ENCODE measurements around the gene LRRC41.
"Not testable (repeated sequence)": the region's sequence is repeated elsewhere in the genome, so short reads cannot be mapped to it uniquely, and the experiment has no call there.

LRRC41 gene

GRCh38 chr1:46322191-46322590 is 18.8 kb upstream of the LRRC41 start:
- DNase-seq: not testable (repeated sequence)

GRCh38 chr1:46319960-46320914 is 16.8 kb upstream of the LRRC41 start:
- DNase-seq: not testable (repeated sequence)

GRCh38 chr1:46319301-46319700 is 15.9 kb upstream of the LRRC41 start:
- DNase-seq: not testable (repeated sequence)

GRCh38 chr1:46317323-46317722 is 13.9 kb upstream of the LRRC41 start:
- DNase-seq: no peak

DNA sequence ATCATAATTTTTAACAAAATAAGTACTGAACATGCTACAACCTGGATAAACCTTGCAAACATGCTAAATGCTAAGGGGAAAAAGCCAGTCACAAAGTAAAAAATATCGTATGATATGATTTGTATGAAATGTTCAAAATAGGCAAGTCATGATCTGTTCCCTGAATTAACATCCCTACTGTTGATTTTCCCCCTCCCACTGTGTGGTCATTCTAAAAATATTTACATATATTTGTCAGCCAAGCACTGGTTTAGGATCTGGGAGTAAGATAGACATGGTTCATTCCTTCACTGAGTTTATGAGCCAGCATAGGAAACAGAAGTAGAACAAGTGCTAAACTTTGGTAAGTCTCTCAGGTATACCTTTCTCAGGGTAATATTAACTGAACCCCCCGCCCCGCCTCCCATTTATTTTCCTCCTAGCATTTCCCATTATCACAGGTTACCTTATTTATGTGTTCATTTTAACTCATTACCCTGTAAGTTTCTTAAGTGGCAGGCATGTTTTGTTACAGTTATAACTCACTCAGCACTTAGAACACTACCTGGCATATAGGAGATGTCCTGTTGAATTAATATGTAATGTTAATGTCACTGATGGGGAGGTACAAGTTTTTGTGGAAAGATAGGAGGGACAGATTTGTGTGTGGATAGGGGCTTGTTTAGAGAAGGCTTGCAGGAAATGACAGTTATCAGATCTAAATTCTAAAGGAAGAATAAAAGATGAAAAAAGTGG is 12.4 kb upstream of the LRRC41 start:
- DNase-seq: peak; percentile 23

DNA sequence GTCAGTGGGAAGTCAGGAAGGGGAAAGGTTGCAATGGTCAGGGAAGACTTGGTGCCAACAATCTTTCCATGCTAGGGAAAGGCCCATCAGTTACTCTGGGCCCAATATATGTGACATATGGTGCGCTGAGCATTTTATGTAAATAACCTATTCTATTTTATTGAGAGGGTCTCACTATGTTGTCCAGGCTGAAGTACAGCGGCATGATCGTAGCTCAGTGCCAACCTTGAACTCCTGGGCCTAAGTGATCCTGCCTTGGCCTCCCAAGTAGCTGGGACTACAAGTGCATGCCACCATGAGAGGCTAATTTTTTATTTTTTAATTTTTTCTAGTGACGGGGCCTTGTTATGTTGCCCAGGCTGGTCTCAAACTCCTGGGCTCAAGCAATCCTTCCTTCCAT is 6.9 kb upstream of the LRRC41 start:
- no peak for DNase-seq

- no peak for DNase-seq
Measured at GRCh38 chr1:46309401-46310159, 6.2 kb upstream of the LRRC41 start.

DNA sequence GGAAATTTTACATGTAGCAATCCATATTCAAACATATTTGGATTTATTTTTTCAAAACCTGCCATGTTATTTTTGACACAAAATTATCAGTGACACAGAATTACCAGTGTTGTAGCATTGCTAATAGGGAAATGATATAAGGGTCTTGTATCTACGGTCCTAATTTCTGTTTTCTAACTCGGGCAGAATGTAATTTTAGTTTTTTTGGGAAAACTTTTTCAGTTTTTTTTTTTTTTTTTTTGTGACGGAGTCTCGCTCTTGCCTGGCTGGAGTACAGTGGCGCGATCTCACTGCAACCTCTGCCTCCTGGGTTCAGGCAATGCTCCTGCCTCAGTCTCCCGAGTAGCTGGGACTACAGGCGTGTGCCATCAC is 2.7 kb upstream of the LRRC41 start:
- DNase-seq: no peak

GRCh38 chr1:46303872-46304326 is 483 bp upstream of the LRRC41 start:
- no peak for DNase-seq

DNA sequence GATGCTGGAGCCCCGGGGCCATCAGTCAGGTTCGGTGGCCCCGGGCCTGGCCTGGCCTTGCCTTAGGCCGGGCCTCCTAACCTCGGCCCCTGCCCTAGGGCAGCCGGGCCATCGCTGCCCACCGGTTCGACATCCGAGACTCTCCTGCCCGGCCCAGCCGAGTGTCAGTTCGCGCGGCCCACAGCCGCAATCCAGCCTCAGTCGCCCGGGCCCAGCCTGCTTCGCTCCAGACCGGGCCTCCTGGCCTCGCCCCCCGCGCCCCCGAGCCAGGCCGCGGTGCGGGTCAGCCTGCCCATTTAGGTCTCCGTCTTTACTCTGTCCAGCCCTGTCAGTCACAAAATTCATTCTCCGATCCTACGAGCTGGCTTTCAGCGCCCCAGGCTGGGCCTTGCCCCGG is 777 bp downstream of the LRRC41 start:
- DNase-seq: peak; percentile 9

GRCh38 chr1:46301808-46302640 is 1.4 kb downstream of the LRRC41 start:
- DNase-seq: peak; percentile 28

DNA sequence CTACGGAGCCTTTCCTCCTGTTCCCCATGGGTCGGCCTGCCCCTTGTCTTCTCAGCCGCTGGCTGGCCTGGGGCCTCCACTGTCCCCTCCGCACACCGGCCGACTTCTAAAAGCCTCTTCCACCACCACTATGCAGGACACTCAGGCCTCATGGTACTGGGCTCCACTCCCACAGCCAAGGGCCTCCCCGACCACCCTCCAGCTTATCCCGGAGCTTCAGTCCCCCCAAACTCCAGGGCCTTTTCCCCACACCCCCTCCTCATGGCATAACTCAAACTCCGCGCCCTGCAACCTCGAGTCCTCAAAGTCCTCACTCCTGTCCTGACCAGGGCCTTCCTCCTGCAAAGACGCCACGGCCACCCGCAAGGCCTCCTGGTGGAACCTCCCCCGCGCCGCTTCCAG is 2.0 kb downstream of the LRRC41 start:
- DNase-seq: no peak

- peak; percentile 56 for DNase-seq
Measured at GRCh38 chr1:46300673-46301405, 2.6 kb downstream of the LRRC41 start.

- no peak for DNase-seq
Measured at GRCh38 chr1:46298387-46298786, 5.0 kb downstream of the LRRC41 start.

DNA sequence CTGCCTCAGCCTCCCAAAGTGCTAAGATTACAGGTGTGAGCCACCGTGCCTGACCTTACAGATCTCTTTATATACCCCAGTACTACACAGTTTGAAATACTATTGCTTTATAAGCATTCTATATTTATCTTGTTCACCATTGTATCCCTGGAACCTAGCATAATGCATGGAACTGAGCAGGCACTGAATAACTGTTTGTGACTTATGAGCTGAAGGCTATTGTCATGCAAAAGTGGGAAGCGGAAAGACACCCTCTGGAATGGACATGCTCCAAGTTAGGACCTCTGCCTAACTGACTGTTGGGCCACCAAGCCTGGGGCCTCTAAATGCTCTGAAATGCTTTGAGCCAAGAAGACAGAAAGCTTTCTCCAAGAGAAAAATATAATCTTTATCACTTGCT is 8.1 kb downstream of the LRRC41 start:
- no peak for DNase-seq

DNA sequence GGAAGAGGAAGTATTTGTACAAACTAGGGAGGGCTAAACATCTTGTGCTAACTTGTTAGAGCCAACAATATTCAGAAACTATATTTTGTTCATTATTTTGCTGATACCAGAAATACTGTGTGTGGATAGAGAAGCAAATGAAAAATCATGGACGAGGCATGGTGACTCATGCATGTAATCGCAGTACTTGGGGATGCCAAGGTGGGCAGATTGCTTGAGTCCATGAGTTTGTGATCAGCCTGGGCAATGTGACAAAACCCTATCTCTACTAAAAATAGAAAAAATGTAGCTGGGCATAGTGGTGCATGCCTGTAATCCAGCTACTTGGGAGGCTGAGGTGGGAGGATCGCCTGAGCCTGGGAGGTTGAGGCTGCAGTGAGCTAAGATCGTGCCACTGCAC is 13.4 kb downstream of the LRRC41 start:
- peak; percentile 11 for DNase-seq

DNA sequence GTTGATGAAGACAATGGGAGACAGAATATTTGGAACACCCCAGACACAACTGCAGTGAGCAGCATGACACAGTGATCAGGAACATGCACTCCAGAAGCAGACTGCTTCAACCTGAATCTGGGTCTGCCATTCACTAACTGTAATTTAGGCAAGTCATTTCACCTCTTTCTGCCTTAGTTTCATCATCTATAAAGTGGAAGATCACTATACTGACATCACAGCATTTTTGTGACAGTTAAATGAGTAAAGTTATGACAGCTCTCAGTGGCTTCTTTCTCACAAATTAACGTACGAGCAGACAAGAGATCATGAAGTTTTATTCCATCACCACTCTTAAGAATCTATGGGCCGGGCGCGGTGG is 14.3 kb downstream of the LRRC41 start:
- peak; percentile 14 for DNase-seq

- DNase-seq: peak; percentile 70
Measured at GRCh38 chr1:46288485-46289133, 14.8 kb downstream of the LRRC41 start.

DNA sequence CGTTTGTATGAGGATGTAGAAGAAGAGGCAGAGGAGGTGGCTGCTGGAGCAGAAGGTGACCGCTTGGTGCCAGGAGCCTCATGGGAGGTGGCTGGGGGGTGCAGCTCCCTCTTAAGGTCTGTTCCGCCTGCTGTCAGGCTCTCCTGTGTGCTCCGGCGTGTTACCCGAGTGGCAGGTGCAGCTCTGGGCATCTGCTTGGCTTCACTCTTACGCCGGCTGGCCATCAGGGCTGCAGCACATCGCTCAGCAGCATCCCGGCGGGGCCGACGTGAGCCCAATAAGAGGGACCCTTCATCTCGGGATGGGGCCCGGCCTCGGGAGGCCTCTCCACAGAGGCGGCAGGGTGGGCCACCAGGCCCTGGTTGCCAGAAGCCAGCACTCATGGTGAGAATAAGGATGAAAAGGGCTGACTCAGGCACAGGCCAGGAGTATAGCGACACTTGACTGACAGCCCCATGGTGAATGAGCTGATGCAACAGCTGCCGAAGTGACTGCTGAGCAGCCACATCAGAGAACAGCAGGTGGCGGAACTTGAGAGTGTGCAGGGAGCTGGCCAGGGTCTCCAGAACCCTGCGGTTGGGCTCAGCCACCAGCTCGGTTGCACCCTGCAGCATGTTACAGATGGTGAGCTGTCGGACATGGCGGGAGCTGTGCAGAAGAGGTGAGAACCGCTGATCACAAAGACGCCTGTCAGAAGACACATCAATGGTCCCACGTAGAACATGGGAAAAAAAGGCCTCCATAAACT is 17.5 kb downstream of the LRRC41 start:
- DNase-seq: peak; percentile 8
